GM19324 (cell line): ENCODE results near the gene ALOX12B.
"Not testable (repeated sequence)": the region's sequence is repeated elsewhere in the genome, so short reads cannot be mapped to it uniquely, and the experiment has no call there.

Experiments used
- ATAC-seq: cut with Tn5 transposase; IDR thresholded peaks from one replicate; pipeline ENCODE4 v1.9.1; 2021; ENCODE audit warnings: mild to moderate bottlenecking, moderate library complexity; ENCODE audit not compliant: unreplicated experiment, low FRiP score

The ALOX12B gene

GRCh38 chr17:8068736-8069586 is 18.6 kb downstream of the ALOX12B start:
- no peak for ATAC-seq

- no peak for ATAC-seq
Observed at GRCh38 chr17:8067806-8068205, 19.7 kb downstream of the ALOX12B start.

- no peak for ATAC-seq
Observed at GRCh38 chr17:8066841-8067775, 20.4 kb downstream of the ALOX12B start.

- ATAC-seq, result no peak
Observed at GRCh38 chr17:8064561-8065019, 22.9 kb downstream of the ALOX12B start.

- ATAC-seq, result no peak
Observed at GRCh38 chr17:8063761-8064534, 23.6 kb downstream of the ALOX12B start.

- no peak for ATAC-seq
Observed at GRCh38 chr17:8062807-8063483, 24.6 kb downstream of the ALOX12B start.

- no peak for ATAC-seq
Observed at GRCh38 chr17:8062435-8062806, 25.1 kb downstream of the ALOX12B start.

- ATAC-seq, result not testable (repeated sequence)
Observed at GRCh38 chr17:8061851-8062250, 25.7 kb downstream of the ALOX12B start.

GRCh38 chr17:8060274-8060673 is 27.2 kb downstream of the ALOX12B start:
- ATAC-seq, result no peak

- ATAC-seq, result no peak
Observed at GRCh38 chr17:8059131-8059530, 28.4 kb downstream of the ALOX12B start.

- no peak for ATAC-seq
Observed at GRCh38 chr17:8057691-8058114, 29.8 kb downstream of the ALOX12B start.

- no peak for ATAC-seq
Observed at GRCh38 chr17:8056976-8057625, 30.4 kb downstream of the ALOX12B start.

GRCh38 chr17:8056232-8056975 is 31.1 kb downstream of the ALOX12B start:
- no peak for ATAC-seq

GRCh38 chr17:8055851-8056231 is 31.7 kb downstream of the ALOX12B start:
- no peak for ATAC-seq

GRCh38 chr17:8053600-8053999 is 33.9 kb downstream of the ALOX12B start:
- no peak for ATAC-seq

GRCh38 chr17:8052256-8053252 is 35.0 kb downstream of the ALOX12B start:
- no peak for ATAC-seq

- no peak for ATAC-seq
Observed at GRCh38 chr17:8051831-8052230, 35.7 kb downstream of the ALOX12B start.

- no peak for ATAC-seq
Observed at GRCh38 chr17:8048736-8049135, 38.8 kb downstream of the ALOX12B start.
